Activated CD8-positive, alpha-beta T cell treated with anti-CD3 and anti-CD28 coated beads for 36 hours (primary cell): ENCODE data around the gene IL10RA. TPM values are rescaled to one million over a fixed set of nuclear protein-coding genes. Genes with fewer than 3 reads are reported as not detected.
"Not testable (repeated sequence)": the region's sequence is repeated elsewhere in the genome, so short reads cannot be mapped to it uniquely, and the experiment has no call there.

Experiments
- ATAC-seq: fragments of 200-7000 bp; cut with Tn5 transposase; one replicate; pipeline ENCODE4 v1.10.0; 2021; ENCODE audit warnings: mild to moderate bottlenecking, moderate library complexity
- CTCF ChIA-PET: fragments of 350-600 bp; sonication (Branson Sonifier 250); formaldehyde crosslinking; loops from one replicate; lab custom pipeline; 2021; ENCODE audit warnings: antibody characterized with exemption; lab: Charles Lee
- POLR2A ChIA-PET: fragments of 350-600 bp; sonication (Branson Sonifier 250); formaldehyde crosslinking; loops from one replicate; lab custom pipeline; 2021; ENCODE audit warnings: antibody characterized with exemption; lab: Charles Lee
- DNase-seq: peaks from one replicate; pipeline ENCODE4 v3.0.0-alpha.2; 2020
- H3K27ac Mint-ChIP-seq: one replicate; pipeline ENCODE4 v1.8.0; 2021; ENCODE audit warnings: mild to moderate bottlenecking, mixed read lengths
- H3K27me3 Mint-ChIP-seq: one replicate; pipeline ENCODE4 v1.8.0; 2021; ENCODE audit warnings: mixed read lengths
- H3K36me3 Mint-ChIP-seq: one replicate; pipeline ENCODE4 v1.8.0; 2021; ENCODE audit warnings: low read depth, mixed read lengths
- H3K4me1 Mint-ChIP-seq: one replicate; pipeline ENCODE4 v1.8.0; 2021; ENCODE audit warnings: low read depth, mixed read lengths
- H3K4me3 Mint-ChIP-seq: one replicate; pipeline ENCODE4 v1.8.0; 2021; ENCODE audit warnings: mild to moderate bottlenecking, moderate library complexity, mixed read lengths
- H3K9me3 Mint-ChIP-seq: one replicate; pipeline ENCODE4 v1.8.0; 2021; ENCODE audit warnings: mixed read lengths
- intact Hi-C: fragments of 100-400 bp; cut with micrococcal nuclease; formaldehyde crosslinking; loops from one replicate; pipeline ENCODE4 v1.10.0; 2022
- total RNA-seq, 2 experiments: library from RNA; stranded (reverse); gene quantifications; one replicate each; pipeline ENCODE4 v1.2.3, GENCODE V29; 2021
- TF ChIP-seq, protein P1 (sequence below): fragments of 200-600 bp; IDR thresholded peaks from one replicate; pipeline ENCODE4 v1.8.0; 2022; ENCODE audit warnings: antibody characterized with exemption, mild to moderate bottlenecking

Gene IL10RA
- total RNA-seq, 2 experiments from 2014 or later: 73.3 to 80.9 TPM

DNA sequence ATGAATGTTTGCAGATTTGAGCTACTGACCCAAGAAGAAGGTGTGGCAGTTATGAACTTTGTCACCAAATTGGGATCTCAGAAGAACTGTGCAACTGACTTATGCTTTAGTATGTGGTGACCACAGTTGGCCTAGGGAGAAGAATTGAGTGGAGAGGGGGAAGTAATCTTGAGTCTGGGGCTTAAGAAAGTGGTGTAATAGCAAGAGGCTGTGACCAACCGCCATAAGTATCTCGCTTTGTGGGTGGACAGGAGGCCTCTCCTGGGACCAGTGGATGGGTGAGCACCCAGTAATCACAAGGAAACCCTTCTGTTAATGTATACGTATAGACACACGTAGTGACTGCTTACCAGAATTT, 12.7 kb upstream of the IL10RA start:
- Mint-ChIP-seq H3K4me3 (no peak overlapping the region), H3K4me1 (peaks cover 88% of the 10 kb centered on the region), H3K36me3 (peaks cover 33% of the 10 kb centered on the region), H3K27me3 (no peaks in the 10 kb centered on the region), H3K9me3 (peaks cover 6% of the 10 kb centered on the region), H3K27ac (peak overlapping the region; percentile 58)
- intact Hi-C loops: no loop called here
- ChIA-PET POLR2A (interaction anchor here (0.7 to 32.8 kb wide), 7 partner anchors 8 to 1088 kb away, joined by 3 to 710 read pairs (median 5); partner anchors contain the start of gene IL10RA), CTCF (interaction anchor here (1.6 to 31.9 kb wide), 5 partner anchors 9 to 165 kb away, joined by 5 to 386 read pairs (median 7); no protein-coding TSS in a partner anchor)
- no peak for ATAC-seq
- TF ChIP-seq, protein P1, sequence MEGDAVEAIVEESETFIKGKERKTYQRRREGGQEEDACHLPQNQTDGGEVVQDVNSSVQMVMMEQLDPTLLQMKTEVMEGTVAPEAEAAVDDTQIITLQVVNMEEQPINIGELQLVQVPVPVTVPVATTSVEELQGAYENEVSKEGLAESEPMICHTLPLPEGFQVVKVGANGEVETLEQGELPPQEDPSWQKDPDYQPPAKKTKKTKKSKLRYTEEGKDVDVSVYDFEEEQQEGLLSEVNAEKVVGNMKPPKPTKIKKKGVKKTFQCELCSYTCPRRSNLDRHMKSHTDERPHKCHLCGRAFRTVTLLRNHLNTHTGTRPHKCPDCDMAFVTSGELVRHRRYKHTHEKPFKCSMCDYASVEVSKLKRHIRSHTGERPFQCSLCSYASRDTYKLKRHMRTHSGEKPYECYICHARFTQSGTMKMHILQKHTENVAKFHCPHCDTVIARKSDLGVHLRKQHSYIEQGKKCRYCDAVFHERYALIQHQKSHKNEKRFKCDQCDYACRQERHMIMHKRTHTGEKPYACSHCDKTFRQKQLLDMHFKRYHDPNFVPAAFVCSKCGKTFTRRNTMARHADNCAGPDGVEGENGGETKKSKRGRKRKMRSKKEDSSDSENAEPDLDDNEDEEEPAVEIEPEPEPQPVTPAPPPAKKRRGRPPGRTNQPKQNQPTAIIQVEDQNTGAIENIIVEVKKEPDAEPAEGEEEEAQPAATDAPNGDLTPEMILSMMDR: no peak
- DNase-seq: no peak

DNA sequence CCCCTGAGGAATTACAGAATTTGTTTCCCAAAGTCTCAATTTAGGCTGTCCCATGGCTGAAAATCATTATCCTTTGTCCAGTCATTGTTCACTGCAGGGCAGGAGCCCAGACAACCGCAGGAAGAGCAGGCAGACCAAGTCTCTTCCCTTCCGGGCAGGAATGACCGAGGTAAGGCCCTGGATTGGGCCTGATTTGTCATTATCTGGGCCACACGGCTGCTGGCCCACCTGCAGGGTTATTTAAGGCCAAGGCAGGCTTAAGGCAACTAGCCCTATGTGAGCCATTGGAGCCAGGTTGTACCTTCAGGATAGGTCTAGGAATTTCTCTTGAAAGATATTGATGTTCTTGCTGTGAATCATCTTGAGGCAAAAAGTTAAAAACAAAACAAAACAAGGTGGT, 9.7 kb upstream of the IL10RA start:
- H3K36me3 Mint-ChIP-seq: peaks cover 44% of the 10 kb centered on the region
- POLR2A ChIA-PET: interaction anchor here (0.9 to 32.8 kb wide), 5 partner anchors 24 to 77 kb away, joined by 3 to 710 read pairs (median 6); partner anchors contain the start of gene IL10RA
- TF ChIP-seq, protein P1: no peak
- H3K9me3 Mint-ChIP-seq: peaks cover 6% of the 10 kb centered on the region
- DNase-seq (no peak), ATAC-seq (no peak)
- intact Hi-C loops: no loop called here
- peak overlapping the region; percentile 94 for H3K27ac Mint-ChIP-seq
- H3K27me3 Mint-ChIP-seq: no peaks in the 10 kb centered on the region
- H3K4me3 Mint-ChIP-seq: peak overlapping the region; percentile 73
- peaks cover 81% of the 10 kb centered on the region for H3K4me1 Mint-ChIP-seq
- CTCF ChIA-PET: interaction anchor here (1.0 to 31.9 kb wide), 4 partner anchors 11 to 76 kb away, joined by 3 to 386 read pairs (median 34); no protein-coding TSS in a partner anchor

DNA sequence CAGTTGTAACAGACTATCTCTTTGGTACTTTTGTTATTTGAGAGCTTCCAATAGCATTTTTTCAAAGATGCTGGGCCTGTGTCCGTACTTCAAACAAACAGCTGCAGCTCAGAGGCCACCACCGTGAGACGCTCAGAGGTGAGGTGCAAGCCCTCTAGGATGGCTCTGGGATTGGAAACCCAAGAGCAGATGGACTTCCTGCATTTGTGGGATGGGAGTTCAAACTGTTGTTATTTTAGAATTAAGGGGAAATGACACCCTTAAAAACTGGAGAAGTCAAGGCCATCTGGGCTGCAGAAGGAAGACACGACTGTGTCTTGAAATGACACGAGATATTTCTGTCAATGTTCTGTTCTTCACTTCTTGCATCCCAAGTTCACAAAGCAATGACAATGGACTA, 9.2 kb upstream of the IL10RA start:
- ChIA-PET POLR2A (interaction anchor here (0.8 to 32.8 kb wide), 7 partner anchors 12 to 152 kb away, joined by 3 to 710 read pairs (median 6); partner anchors contain the start of genes FXYD2 and IL10RA), CTCF (interaction anchor here (1.0 to 31.9 kb wide), 5 partner anchors 11 to 75 kb away, joined by 3 to 386 read pairs (median 11); no protein-coding TSS in a partner anchor)
- TF ChIP-seq, protein P1: no peak
- Mint-ChIP-seq H3K36me3 (peaks cover 44% of the 10 kb centered on the region), H3K4me1 (peaks cover 83% of the 10 kb centered on the region), H3K9me3 (peaks cover 6% of the 10 kb centered on the region), H3K4me3 (peak overlapping the region; percentile 73), H3K27me3 (no peaks in the 10 kb centered on the region), H3K27ac (peak overlapping the region; percentile 94)
- ATAC-seq (no peak), DNase-seq (no peak)
- intact Hi-C loops: no loop called here

DNA sequence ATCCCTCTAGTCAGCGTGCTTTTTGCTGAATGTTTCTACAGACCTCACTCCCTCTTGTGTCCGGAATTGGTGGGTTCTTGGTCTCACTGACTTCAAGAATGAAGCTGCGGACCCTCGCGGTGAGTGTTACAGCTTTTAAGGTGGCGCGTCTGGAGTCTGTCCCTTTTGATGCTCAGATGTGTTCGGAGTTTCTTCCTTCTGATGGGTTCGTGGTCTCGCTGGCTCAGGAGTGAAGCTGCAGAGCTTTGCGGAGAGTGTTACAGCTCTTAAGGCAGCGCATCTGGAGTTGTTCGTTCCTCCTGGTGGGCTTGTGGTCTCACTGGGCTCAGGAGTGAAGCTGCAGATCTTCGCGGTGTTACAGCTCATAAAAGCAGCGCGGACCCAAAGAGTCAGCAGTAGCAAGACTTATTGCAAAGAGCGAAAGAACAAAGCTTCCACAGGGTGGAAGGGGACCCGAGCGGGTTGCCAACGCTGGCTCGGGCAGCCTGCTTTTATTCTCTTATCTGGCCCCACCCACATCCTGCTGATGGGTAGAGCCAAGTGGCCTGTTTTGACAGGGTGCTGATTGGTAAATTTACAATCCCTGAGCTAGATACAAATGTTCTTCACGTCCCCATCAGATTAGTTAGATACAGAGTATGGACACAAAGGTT, 8.5 kb upstream of the IL10RA start:
- H3K9me3 Mint-ChIP-seq, intact Hi-C loops, H3K27me3 Mint-ChIP-seq, ATAC-seq: not testable (repeated sequence)
- Mint-ChIP-seq H3K36me3 (peaks cover 42% of the 10 kb centered on the region), H3K4me1 (peaks cover 79% of the 10 kb centered on the region), H3K4me3 (peak overlapping the region; percentile 73), H3K27ac (peak overlapping the region; percentile 94)
- CTCF ChIA-PET: interaction anchor here (1.1 to 31.9 kb wide), 5 partner anchors 19 to 74 kb away, joined by 3 to 386 read pairs (median 11); no protein-coding TSS in a partner anchor
- POLR2A ChIA-PET: interaction anchor here (0.8 to 32.8 kb wide), 7 partner anchors 13 to 153 kb away, joined by 3 to 710 read pairs (median 6); partner anchors contain the start of genes FXYD2 and IL10RA
- DNase-seq: peak; percentile 61

DNA sequence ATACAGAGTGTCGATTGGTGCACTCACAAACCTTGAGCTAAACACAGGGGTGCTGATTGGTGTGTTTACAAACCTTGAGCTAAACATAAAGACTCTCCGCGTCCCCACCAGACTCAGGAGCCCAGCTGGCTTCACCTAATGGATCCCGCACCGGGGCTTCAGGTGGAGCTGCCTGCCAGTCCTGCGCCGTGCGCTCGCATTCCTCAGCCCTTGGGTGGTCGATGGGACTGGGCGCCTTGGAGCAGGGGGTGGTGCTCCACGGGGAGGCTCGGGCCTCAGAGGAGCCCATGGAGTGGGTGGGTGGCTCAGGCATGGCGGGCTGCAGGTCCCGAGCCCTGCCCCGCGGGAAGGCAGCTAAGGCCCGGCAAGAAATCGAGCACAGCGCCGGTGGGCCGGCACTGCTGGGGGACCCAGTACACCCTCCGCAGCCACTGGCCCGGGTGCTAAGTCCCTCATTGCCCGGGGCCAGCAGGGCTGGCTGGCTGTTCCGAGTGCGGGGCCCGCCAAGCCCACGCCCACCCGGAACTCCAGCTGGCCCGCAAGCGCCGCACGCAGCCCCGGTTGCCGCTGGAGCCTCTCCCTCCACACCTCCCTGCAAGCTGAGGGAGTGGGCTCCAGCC, 7.8 kb upstream of the IL10RA start:
- DNase-seq, H3K27me3 Mint-ChIP-seq, ATAC-seq, intact Hi-C loops, H3K9me3 Mint-ChIP-seq: not testable (repeated sequence)
- H3K27ac Mint-ChIP-seq: peak overlapping the region; percentile 94
- ChIA-PET POLR2A (interaction anchor here (0.8 to 32.8 kb wide), 6 partner anchors 14 to 163 kb away, joined by 3 to 710 read pairs (median 5); partner anchors contain the start of gene IL10RA), CTCF (interaction anchor here (1.1 to 31.9 kb wide), 6 partner anchors 18 to 161 kb away, joined by 3 to 386 read pairs (median 8); no protein-coding TSS in a partner anchor)
- peaks cover 79% of the 10 kb centered on the region for H3K4me1 Mint-ChIP-seq
- peak overlapping the region; percentile 73 for H3K4me3 Mint-ChIP-seq
- H3K36me3 Mint-ChIP-seq: peaks cover 45% of the 10 kb centered on the region
